Vagina (tissue), 2 donors: ENCODE results near the gene LRRC75B. TPM values are rescaled to one million over a fixed set of nuclear protein-coding genes. Genes with fewer than 3 reads are reported as not detected.

ENCODE experiments used
- DNase-seq, 2 donors: peaks; one replicate each; pipeline ENCODE4 v3.0.0-alpha.2; 2017; ENCODE audit errors: extremely low spot score in 2 of 2
- H3K27ac ChIP-seq: fragments of 200-600 bp; sonication (generic); one replicate; pipeline ENCODE4 v1.5.1; 2019
- H3K27me3 ChIP-seq: fragments of 200-600 bp; sonication (generic); one replicate; pipeline ENCODE4 v1.5.1; 2019
- H3K36me3 ChIP-seq, 2 donors: fragments of 200-600 bp; sonication (generic); one replicate each; pipeline ENCODE4 v1.5.1; 2017 to 2019
- H3K4me1 ChIP-seq: fragments of 200-600 bp; sonication (generic); one replicate; pipeline ENCODE4 v1.5.1; 2019
- H3K4me3 ChIP-seq, 2 donors: fragments of 200-600 bp; sonication (generic); 1 replicate in 1 of 2; 2 replicates in 1 of 2; pipeline ENCODE4 v1.5.1; 2016 to 2019
- H3K9me3 ChIP-seq: fragments of 200-600 bp; sonication (generic); one replicate; pipeline ENCODE4 v1.5.1; 2019
- CTCF ChIP-seq, 3 experiments: fragments of 450-650 bp in 2 of 3; fragments of 200-600 bp in 1 of 3; sonication (generic) in 1 of 3; IDR thresholded peaks; one replicate each; pipeline ENCODE4 v1.5.1; 2017 to 2019; ENCODE audit warnings: antibody characterized with exemption in 3 of 3, mild to moderate bottlenecking in 2 of 3, moderate library complexity in 2 of 3
- POLR2A ChIP-seq, 2 donors: fragments of 450-650 bp; IDR thresholded peaks; one replicate each; pipeline ENCODE4 v1.6.1; 2017; ENCODE audit warnings: antibody characterized with exemption in 2 of 2, mild to moderate bottlenecking in 2 of 2, moderate library complexity in 2 of 2
- POLR2AphosphoS5 ChIP-seq, 2 donors: sonication (generic); formaldehyde crosslinking; IDR thresholded peaks; one replicate each; pipeline ENCODE4 v1.9.0; 2017; ENCODE audit warnings: antibody characterized with exemption in 2 of 2, mild to moderate bottlenecking in 2 of 2, low read depth in 1 of 2; ENCODE audit not compliant: insufficient read depth in 1 of 2
- intact Hi-C: fragments of 100-400 bp; cut with DNase I; formaldehyde crosslinking; loops from one replicate; pipeline ENCODE4 v1.15.1; 2023
- total RNA-seq: library from RNA; depleted of rRNA; stranded (reverse); fragments of >200 nt; gene quantifications from one replicate; pipeline ENCODE4 v1.2.3, GENCODE V29; 2016

The LRRC75B gene
- total RNA-seq, 1 donor from 2014 or later, result 17.9 TPM

- no peak for DNase-seq
- peaks cover 11% of the 10 kb centered on the region for H3K4me1 ChIP-seq
- peaks cover 0 to 18% of the 10 kb centered on the region in 2 donors for H3K36me3 ChIP-seq
- H3K9me3 ChIP-seq, result no peaks in the 10 kb centered on the region
- no peak overlapping the region for H3K27ac ChIP-seq
- H3K4me3 ChIP-seq, result no peak overlapping the region
- TF ChIP-seq POLR2A (IDR thresholded peaks at IDR 0.05), result no peak
- no peak for TF ChIP-seq CTCF (IDR thresholded peaks at IDR 0.05)
- TF ChIP-seq POLR2AphosphoS5 (IDR thresholded peaks at IDR 0.05; ENCODE audit: insufficient read depth in 1 of 2, low read depth in 1 of 2), result no peak
- intact Hi-C loops, result no loop called here
- H3K27me3 ChIP-seq, result no peaks in the 10 kb centered on the region
Observed at GRCh38 chr22:24588381-24588756, 4.5 kb downstream of the LRRC75B start.

GRCh38 chr22:24587948-24588347 lies 4.9 kb downstream of the LRRC75B start:
- Histone ChIP-seq H3K4me3 (no peak overlapping the region), H3K27me3 (no peaks in the 10 kb centered on the region), H3K27ac (no peak overlapping the region), H3K9me3 (no peaks in the 10 kb centered on the region), H3K4me1 (peaks cover 13% of the 10 kb centered on the region), H3K36me3 (peaks cover 0 to 18% of the 10 kb centered on the region in 2 donors)
- TF ChIP-seq POLR2A (IDR thresholded peaks at IDR 0.05) (no peak), CTCF (IDR thresholded peaks at IDR 0.05) (no peak), POLR2AphosphoS5 (IDR thresholded peaks at IDR 0.05; ENCODE audit: insufficient read depth in 1 of 2, low read depth in 1 of 2) (no peak)
- DNase-seq, result no peak
- intact Hi-C loops, result no loop called here

- H3K36me3 ChIP-seq, result peaks cover 0 to 18% of the 10 kb centered on the region in 2 donors
- peaks cover 17% of the 10 kb centered on the region for H3K4me1 ChIP-seq
- H3K4me3 ChIP-seq, result no peak overlapping the region
- no peak for DNase-seq
- no peaks in the 10 kb centered on the region for H3K9me3 ChIP-seq
- no peak overlapping the region for H3K27ac ChIP-seq
- H3K27me3 ChIP-seq, result no peaks in the 10 kb centered on the region
- intact Hi-C loops, result no loop called here
- TF ChIP-seq CTCF (IDR thresholded peaks at IDR 0.05), result no peak
- no peak for TF ChIP-seq POLR2AphosphoS5 (IDR thresholded peaks at IDR 0.05; ENCODE audit: insufficient read depth in 1 of 2, low read depth in 1 of 2)
- TF ChIP-seq POLR2A (IDR thresholded peaks at IDR 0.05), result no peak
Observed at GRCh38 chr22:24587251-24587650, 5.6 kb downstream of the LRRC75B start.

GRCh38 chr22:24585927-24586546 lies 6.8 kb downstream of the LRRC75B start:
- Histone ChIP-seq H3K4me3 (no peak overlapping the region), H3K27me3 (no peaks in the 10 kb centered on the region), H3K27ac (no peak overlapping the region), H3K4me1 (peaks cover 20% of the 10 kb centered on the region), H3K36me3 (peaks cover 0 to 18% of the 10 kb centered on the region in 2 donors), H3K9me3 (no peaks in the 10 kb centered on the region)
- intact Hi-C loops, result no loop called here
- DNase-seq, result no peak
- TF ChIP-seq CTCF (IDR thresholded peaks at IDR 0.05), result no peak

GRCh38 chr22:24585461-24585860 lies 7.4 kb downstream of the LRRC75B start:
- intact Hi-C loops, result no loop called here
- Histone ChIP-seq H3K27me3 (no peaks in the 10 kb centered on the region), H3K36me3 (peaks cover 0 to 18% of the 10 kb centered on the region in 2 donors), H3K4me1 (peaks cover 26% of the 10 kb centered on the region), H3K4me3 (no peak overlapping the region), H3K9me3 (no peaks in the 10 kb centered on the region), H3K27ac (no peak overlapping the region)
- no peak for DNase-seq
- no peak for TF ChIP-seq POLR2AphosphoS5 (IDR thresholded peaks at IDR 0.05; ENCODE audit: insufficient read depth in 1 of 2, low read depth in 1 of 2)
- no peak for TF ChIP-seq POLR2A (IDR thresholded peaks at IDR 0.05)
- TF ChIP-seq CTCF (IDR thresholded peaks at IDR 0.05), result no peak
